22Rv1 (cell line): ENCODE measurements around the gene BTN3A1.

Experiments
- ZFX ChIP-seq: fragments of 450-650 bp; IDR thresholded peaks from 2 replicates; pipeline ENCODE4 v1.6.1; 2017; ENCODE audit warnings: antibody characterized with exemption, borderline replicate concordance
- TF ChIP-seq, protein P1 (sequence below): fragments of 450-650 bp; IDR thresholded peaks from 2 replicates; pipeline ENCODE4 v1.5.1; 2017; ENCODE audit warnings: mild to moderate bottlenecking

DNA sequence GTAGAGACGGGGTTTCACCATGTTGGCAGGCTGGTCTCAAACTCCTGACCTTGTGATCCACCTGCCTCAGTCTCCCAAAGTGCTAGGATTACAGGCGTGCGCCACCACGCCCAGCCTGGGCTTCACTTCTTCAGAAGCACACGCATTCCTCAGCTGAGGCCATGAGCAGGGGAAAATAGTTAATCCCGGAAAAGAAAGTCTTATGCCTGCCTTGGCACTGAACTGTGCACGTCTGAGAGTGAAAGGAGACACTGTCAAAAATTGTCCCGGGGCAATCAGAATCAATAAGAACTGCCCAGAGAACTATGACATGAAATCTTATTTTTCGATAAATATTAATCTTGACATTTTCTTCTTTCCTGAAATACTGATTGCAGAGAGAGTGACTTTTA lies 16.3 kb upstream of the BTN3A1 start:
- TF ChIP-seq, protein P1, sequence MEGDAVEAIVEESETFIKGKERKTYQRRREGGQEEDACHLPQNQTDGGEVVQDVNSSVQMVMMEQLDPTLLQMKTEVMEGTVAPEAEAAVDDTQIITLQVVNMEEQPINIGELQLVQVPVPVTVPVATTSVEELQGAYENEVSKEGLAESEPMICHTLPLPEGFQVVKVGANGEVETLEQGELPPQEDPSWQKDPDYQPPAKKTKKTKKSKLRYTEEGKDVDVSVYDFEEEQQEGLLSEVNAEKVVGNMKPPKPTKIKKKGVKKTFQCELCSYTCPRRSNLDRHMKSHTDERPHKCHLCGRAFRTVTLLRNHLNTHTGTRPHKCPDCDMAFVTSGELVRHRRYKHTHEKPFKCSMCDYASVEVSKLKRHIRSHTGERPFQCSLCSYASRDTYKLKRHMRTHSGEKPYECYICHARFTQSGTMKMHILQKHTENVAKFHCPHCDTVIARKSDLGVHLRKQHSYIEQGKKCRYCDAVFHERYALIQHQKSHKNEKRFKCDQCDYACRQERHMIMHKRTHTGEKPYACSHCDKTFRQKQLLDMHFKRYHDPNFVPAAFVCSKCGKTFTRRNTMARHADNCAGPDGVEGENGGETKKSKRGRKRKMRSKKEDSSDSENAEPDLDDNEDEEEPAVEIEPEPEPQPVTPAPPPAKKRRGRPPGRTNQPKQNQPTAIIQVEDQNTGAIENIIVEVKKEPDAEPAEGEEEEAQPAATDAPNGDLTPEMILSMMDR = no peak
- TF ChIP-seq ZFX = no peak
